Measurements from ENCODE around the gene SPAM1. TPM values are rescaled to one million over a fixed set of nuclear protein-coding genes. Genes with fewer than 3 reads are reported as not detected.
"Not testable (repeated sequence)": the region's sequence is repeated elsewhere in the genome, so short reads cannot be mapped to it uniquely, and the experiment has no call there.

SPAM1 gene
- total RNA-seq = not detected in 2 replicates

- H3K4me3 ChIP-seq (ENCODE audit: low read depth, low read length) = no peak within 1 kb of the TSS
- no peak for DNase-seq (ENCODE audit: low read depth)
- no peak for TF ChIP-seq CTCF (conservative IDR thresholded peaks at IDR 0.05; ENCODE audit: low read depth, low read length)
These were observed at the start of gene SPAM1 for GRCh38 chr7:123924941-123925340. TSS of gene SPAM1 (plus strand) at chr7:123925241. CDS start at chr7:123953571, 28,330 bp downstream.

DNA sequence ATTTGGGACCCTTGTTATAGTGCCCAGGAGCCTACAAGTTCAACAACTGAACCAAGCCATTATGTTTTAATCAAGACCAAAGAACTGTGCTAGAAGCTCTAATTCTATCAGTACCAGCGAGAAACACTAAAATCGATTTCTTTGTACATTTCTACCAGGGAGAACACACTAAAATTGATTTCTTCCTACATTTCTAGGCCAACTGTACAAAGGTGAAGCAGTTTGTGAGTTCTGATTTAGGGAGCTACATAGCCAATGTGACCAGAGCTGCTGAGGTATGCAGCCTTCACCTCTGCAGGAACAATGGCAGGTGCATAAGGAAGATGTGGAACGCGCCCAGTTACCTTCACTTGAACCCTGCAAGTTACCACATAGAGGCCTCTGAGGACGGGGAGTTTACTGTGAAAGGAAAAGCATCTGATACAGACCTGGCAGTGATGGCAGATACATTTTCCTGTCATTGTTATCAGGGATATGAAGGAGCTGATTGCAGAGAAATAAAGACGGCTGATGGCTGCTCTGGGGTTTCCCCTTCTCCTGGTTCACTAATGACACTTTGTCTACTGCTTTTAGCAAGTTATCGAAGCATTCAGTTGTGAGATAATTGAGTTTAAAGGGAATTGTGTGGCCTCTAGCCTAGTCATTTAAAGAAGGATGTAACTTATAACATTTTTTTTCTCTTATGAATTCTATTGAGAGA is 48.3 kb upstream of the SPAM1 start:
- H3K4me3 ChIP-seq (ENCODE audit: low read depth, low read length) = no peak overlapping the region
- DNase-seq (ENCODE audit: low read depth) = no peak
- no peak for TF ChIP-seq CTCF (conservative IDR thresholded peaks at IDR 0.05; ENCODE audit: low read depth, low read length)

GRCh38 chr7:123879628-123880027 is 45.4 kb upstream of the SPAM1 start:
- H3K4me3 ChIP-seq (ENCODE audit: low read depth, low read length) = no peak overlapping the region
- TF ChIP-seq CTCF (conservative IDR thresholded peaks at IDR 0.05; ENCODE audit: low read depth, low read length) = no peak
- DNase-seq (ENCODE audit: low read depth) = no peak

DNA sequence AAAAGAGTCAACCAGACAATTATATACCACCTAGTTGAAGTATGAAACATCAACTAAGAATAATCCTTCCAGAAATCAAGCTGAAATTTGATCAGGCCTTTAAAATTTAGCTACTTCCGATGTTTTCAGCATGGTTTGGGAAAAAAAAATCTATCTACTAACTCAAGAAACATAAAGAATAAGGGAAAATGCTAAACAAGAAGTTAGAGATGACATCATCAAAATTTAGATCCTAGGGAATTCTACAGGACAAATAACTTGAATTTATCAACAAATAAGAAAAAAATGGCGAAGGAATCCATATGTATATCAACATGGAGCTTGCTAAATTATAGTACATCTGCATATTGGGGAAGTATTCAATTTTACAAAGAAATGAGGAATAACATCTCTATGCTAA is 43.7 kb upstream of the SPAM1 start:
- no peak for TF ChIP-seq CTCF (conservative IDR thresholded peaks at IDR 0.05; ENCODE audit: low read depth, low read length)

DNA sequence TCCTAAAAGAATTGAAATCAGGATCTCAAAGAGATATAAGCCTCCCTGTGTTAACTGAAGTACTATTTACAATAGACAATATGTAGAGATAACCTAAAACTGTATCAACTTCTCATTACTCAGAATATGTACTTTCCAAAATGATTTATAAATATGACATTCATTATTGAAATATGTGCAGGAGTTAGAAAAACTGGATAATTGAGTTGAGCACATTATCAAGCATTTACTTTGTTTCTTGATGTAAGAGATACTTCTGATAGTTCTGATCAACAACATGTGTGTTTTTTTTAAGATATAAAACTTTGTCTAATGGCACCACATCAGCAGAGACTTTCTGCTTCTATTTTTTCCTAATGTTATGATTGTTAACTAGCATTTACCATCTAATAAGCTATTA is 41.9 kb upstream of the SPAM1 start:
- DNase-seq (ENCODE audit: low read depth) = no peak
- TF ChIP-seq CTCF (conservative IDR thresholded peaks at IDR 0.05; ENCODE audit: low read depth, low read length) = no peak
- H3K4me3 ChIP-seq (ENCODE audit: low read depth, low read length) = no peak overlapping the region

More for the DNA sequence above, 43.7 kb upstream of the SPAM1 start:
- H3K4me3 ChIP-seq (ENCODE audit: low read depth, low read length) = no peak overlapping the region
- DNase-seq (ENCODE audit: low read depth) = no peak

- no peak for DNase-seq (ENCODE audit: low read depth)
- no peak for TF ChIP-seq CTCF (conservative IDR thresholded peaks at IDR 0.05; ENCODE audit: low read depth, low read length)
- no peak overlapping the region for H3K4me3 ChIP-seq (ENCODE audit: low read depth, low read length)
These were observed 36.8 kb upstream of the SPAM1 start for GRCh38 chr7:123888192-123888591.

- H3K4me3 ChIP-seq (ENCODE audit: low read depth, low read length); DNase-seq (ENCODE audit: low read depth): not testable (repeated sequence)
These were observed 30.3 kb upstream of the SPAM1 start for GRCh38 chr7:123894753-123895152.

Measured in epithelial cell of proximal tubule (primary cell).